ENCODE data around the gene ZNF407. TPM values are rescaled to one million over a fixed set of nuclear protein-coding genes. Genes with fewer than 3 reads are reported as not detected.

ZNF407 gene
- total RNA-seq, 1 donor from 2014 or later, result 26.7 TPM

DNA sequence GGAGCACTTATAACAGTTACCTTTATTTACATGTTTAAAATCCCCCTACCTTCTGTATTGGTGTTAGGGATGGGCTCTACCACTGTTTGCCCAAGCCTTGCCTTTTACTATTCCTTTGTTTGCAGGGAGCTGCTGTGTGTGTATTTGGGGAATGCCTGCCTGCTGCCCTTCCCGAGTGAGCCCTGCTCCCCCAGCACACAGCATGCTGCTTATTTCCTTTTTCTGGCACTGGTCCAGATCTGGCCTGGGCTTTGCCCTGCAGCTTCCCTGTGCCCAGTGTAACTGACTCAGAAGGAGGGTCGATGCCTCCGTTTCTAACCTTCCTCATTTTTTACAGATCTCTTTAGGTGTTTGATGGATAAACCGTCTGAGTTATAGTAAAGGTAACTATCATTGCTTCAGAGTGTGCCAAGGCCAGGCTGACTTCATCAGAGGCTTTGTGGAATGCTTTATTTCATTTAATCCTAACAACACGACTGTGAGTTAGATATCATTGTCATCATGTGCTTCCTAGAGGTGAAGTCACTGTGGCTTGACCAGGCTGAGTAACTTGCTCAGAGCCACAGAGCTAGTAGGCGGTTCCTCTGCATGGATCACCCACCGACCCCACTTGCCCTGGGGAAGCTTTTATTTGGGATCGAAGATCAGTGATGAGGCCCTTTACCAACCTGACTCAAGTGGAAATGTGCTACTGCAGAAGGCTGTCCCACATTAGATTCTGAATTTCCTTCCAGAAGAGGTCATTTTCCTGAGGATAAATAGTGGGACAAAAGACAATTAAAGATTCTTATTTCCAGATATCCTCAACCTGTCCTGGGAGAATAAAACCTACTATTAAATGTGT is 238.8 kb downstream of the ZNF407 start:
- Mint-ChIP-seq H3K4me3 (no peak overlapping the region), H3K4me1 (no peaks in the 10 kb centered on the region), H3K27me3 (no peaks in the 10 kb centered on the region), H3K36me3 (ENCODE audit: low read depth) (peaks cover 43% of the 10 kb centered on the region), H3K9me3 (no peaks in the 10 kb centered on the region), H3K27ac (no peak overlapping the region)
- intact Hi-C loops (cut with micrococcal nuclease), result no loop called here
- TF ChIP-seq, protein P1, sequence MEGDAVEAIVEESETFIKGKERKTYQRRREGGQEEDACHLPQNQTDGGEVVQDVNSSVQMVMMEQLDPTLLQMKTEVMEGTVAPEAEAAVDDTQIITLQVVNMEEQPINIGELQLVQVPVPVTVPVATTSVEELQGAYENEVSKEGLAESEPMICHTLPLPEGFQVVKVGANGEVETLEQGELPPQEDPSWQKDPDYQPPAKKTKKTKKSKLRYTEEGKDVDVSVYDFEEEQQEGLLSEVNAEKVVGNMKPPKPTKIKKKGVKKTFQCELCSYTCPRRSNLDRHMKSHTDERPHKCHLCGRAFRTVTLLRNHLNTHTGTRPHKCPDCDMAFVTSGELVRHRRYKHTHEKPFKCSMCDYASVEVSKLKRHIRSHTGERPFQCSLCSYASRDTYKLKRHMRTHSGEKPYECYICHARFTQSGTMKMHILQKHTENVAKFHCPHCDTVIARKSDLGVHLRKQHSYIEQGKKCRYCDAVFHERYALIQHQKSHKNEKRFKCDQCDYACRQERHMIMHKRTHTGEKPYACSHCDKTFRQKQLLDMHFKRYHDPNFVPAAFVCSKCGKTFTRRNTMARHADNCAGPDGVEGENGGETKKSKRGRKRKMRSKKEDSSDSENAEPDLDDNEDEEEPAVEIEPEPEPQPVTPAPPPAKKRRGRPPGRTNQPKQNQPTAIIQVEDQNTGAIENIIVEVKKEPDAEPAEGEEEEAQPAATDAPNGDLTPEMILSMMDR (IDR thresholded peaks at IDR 0.05), result no peak
- DNase-seq (no peak), ATAC-seq (ENCODE audit: low read depth) (no peak)
- CTCF ChIA-PET, result no interaction called here
- POLR2A ChIA-PET, result no interaction called here

DNA sequence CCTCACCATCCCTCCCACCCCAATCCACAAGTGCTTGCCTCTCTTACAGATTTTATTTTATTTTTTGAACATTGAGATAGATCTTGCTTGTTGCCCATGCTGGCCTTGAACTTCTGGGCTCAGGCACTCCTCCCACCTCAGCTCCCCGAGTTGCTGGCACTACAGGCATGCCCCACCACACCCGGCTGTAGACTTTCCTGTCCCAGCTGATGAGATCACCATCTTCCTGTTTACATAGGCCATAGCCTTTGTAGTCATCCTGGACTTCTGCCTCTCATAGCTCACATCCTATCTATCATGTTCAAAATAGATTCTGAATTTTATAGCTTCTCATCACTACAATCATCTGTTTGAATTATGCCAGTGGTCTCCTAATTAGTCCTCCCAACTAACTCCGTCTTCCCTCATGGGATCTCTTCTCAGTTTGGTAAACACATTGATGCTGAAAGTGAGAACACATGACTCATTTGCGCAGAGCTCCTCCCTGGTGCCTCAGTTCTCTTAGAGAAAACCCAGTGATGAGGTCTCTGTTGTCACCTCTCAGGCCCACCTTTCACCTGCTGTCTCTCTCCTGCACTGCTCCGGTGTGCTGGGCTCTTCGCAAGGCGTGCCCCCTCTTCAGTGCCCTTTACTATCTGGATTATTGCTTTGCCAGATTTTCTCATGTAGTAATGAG is 243.0 kb downstream of the ZNF407 start:
- H3K4me1 Mint-ChIP-seq, result no peaks in the 10 kb centered on the region
- CTCF ChIA-PET, result no interaction called here
- no peak overlapping the region for H3K27ac Mint-ChIP-seq
- TF ChIP-seq, protein P1 (IDR thresholded peaks at IDR 0.05), result no peak
- intact Hi-C loops (cut with micrococcal nuclease), result no loop called here
- ATAC-seq (ENCODE audit: low read depth) (no peak), DNase-seq (no peak)
- POLR2A ChIA-PET, result no interaction called here
- H3K4me3 Mint-ChIP-seq, result no peak overlapping the region
- H3K36me3 Mint-ChIP-seq (ENCODE audit: low read depth), result peaks cover 29% of the 10 kb centered on the region
- H3K9me3 Mint-ChIP-seq, result no peaks in the 10 kb centered on the region
- no peaks in the 10 kb centered on the region for H3K27me3 Mint-ChIP-seq

DNA sequence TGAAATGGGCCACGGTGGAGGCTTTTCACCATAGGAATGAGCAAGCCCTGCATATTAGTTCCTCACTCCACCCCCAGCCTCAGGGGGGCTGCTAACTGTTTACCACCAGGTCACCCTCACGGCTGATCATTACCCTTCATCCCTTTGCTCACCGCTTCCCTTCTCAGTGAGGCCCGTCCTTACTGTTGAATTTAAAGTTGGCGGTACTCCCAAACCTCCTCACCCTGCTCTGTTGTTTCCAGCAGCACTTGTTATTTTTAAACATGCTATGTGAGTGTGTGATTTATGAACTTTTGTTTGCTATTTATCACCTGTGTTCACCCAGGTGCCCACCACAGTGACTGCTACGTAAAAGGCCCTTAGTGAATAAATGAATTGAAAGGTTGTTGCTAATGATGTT is 243.6 kb downstream of the ZNF407 start:
- Mint-ChIP-seq H3K4me3 (no peak overlapping the region), H3K4me1 (no peaks in the 10 kb centered on the region), H3K27ac (no peak overlapping the region), H3K27me3 (no peaks in the 10 kb centered on the region), H3K36me3 (ENCODE audit: low read depth) (peaks cover 29% of the 10 kb centered on the region), H3K9me3 (no peaks in the 10 kb centered on the region)
- no peak for ATAC-seq (ENCODE audit: low read depth)
- no peak for DNase-seq
- POLR2A ChIA-PET, result no interaction called here
- intact Hi-C loops (cut with micrococcal nuclease), result no loop called here
- CTCF ChIA-PET, result no interaction called here
- TF ChIP-seq, protein P1 (IDR thresholded peaks at IDR 0.05), result no peak

DNA sequence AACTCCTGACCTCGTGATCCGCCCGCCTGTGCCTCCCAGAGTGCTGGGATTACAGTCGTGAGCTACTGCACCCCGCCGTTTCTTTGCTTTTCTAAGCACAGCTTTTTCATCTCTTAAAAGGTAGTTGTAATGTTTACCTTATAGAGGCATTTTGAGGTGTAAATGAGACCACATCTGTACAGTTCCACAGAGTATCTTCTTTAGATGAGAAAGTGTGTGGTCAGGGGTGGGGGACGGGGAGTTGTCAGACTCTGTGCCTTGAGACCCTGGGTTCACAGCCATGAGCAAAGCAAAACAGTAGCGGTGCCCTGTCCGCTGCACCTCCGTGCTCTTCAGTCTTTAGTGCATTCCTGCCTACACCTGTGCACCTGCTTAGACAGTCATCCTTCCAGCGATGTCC is 251.6 kb downstream of the ZNF407 start:
- Mint-ChIP-seq H3K4me3 (no peak overlapping the region), H3K36me3 (ENCODE audit: low read depth) (peaks cover 10% of the 10 kb centered on the region), H3K4me1 (no peaks in the 10 kb centered on the region), H3K27ac (no peak overlapping the region), H3K9me3 (no peaks in the 10 kb centered on the region), H3K27me3 (no peaks in the 10 kb centered on the region)
- POLR2A ChIA-PET, result no interaction called here
- TF ChIP-seq, protein P1 (IDR thresholded peaks at IDR 0.05), result no peak
- no peak for ATAC-seq (ENCODE audit: low read depth)
- intact Hi-C loops (cut with micrococcal nuclease), result no loop called here
- no peak for DNase-seq
- CTCF ChIA-PET, result no interaction called here

DNA sequence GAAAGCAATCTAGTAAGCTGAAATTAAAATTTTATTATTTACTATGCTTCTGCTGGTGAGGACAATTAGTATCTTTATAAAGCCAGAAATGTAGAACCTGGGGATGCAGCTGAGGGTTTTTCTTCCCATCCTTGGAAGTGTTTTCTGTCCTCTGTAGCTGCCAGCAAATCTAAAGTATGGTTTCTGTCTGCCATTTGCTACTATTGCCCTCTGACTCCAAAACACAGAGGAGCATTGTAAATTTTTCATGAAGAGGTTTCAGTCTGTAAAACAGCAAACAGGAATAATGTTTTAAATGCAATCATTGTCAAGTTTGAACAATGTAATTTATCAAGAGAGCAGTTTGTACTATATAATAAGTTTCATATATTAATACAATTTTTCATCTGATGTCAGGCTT is 258.8 kb downstream of the ZNF407 start:
- Mint-ChIP-seq H3K4me3 (no peak overlapping the region), H3K36me3 (ENCODE audit: low read depth) (no peaks in the 10 kb centered on the region), H3K4me1 (no peaks in the 10 kb centered on the region), H3K9me3 (no peaks in the 10 kb centered on the region), H3K27me3 (no peaks in the 10 kb centered on the region), H3K27ac (no peak overlapping the region)
- TF ChIP-seq, protein P1 (IDR thresholded peaks at IDR 0.05), result no peak
- ATAC-seq (ENCODE audit: low read depth) (no peak), DNase-seq (no peak)
- intact Hi-C loops (cut with micrococcal nuclease), result no loop called here
- CTCF ChIA-PET, result no interaction called here
- POLR2A ChIA-PET, result no interaction called here
